Left renal pelvis (tissue), 4 donors: Measurements from ENCODE around the gene CES4A. TPM values are rescaled to one million over a fixed set of nuclear protein-coding genes. Genes with fewer than 3 reads are reported as not detected.
"Not testable (repeated sequence)": the region's sequence is repeated elsewhere in the genome, so short reads cannot be mapped to it uniquely, and the experiment has no call there.

Experiments used
- DNase-seq, 4 donors: peaks; one replicate each; pipeline ENCODE4 v3.0.0-alpha.2; 2013; ENCODE audit warnings: low read depth in 4 of 4, low spot score in 3 of 4
- polyA plus RNA-seq, 4 donors: library from polyadenylated mRNA; unstranded; fragments of 120-200 nt; gene quantifications; one replicate each; pipeline ENCODE4 v1.2.1, GENCODE V29; 2013; ENCODE audit not compliant: insufficient read length in 4 of 4

The CES4A gene
- polyA plus RNA-seq, 4 donors = 6.3 to 13.2 (median 10.3) TPM

GRCh38 chr16:67041520-67041919 is 53.1 kb downstream of the CES4A start:
- DNase-seq = not testable (repeated sequence)

- DNase-seq = no peak
These were observed 55.0 kb downstream of the CES4A start for GRCh38 chr16:67043420-67043819.

DNA sequence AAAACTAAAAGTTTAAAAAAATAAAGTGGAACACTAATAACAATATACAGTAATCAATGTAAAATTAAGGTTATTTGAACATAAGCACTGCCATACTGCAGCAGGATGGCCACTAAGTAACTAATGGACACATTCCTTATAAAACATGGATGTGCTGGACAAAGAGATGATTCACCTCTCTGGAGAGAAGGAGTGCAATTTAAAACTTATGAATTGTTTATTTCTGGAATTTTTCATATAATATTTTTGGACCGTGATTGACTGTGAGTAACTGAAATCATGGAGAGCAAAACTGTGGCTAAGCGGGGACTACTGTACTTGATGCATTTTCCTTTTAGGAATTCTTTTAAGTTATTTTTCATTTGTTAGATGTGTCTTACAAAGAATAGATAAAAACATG is 62.4 kb downstream of the CES4A start:
- DNase-seq = no peak

- no peak for DNase-seq
These were observed 64.0 kb downstream of the CES4A start for GRCh38 chr16:67052399-67052798.

DNA sequence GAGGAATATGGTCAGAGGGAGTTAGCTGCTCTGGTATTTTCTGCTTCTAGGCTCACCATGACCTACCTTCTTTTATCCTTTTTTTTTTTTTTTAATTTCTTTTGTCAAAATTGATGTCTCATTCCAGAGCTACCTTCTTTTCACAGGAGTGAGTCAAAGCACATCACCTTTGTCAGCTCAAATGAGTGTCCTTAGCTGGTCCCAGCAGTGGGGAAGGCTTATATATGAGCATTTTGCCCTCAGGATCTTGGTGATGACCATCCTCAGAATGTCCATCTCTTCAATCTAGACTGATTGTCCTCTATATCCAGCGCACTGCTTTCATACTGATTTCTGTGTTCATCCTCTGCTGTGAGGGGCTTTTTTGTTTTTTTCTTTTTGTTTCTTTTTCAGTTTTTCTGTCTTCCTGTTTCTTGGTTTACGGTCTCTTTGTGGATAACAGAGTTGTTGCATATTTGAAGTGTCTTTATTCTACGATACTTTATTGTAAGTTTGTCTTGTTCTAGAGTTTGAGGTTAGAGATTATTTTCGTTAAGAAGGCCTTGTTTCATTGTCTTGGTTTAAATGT is 65.5 kb downstream of the CES4A start:
- DNase-seq = no peak

GRCh38 chr16:67054901-67055300 is 66.5 kb downstream of the CES4A start:
- DNase-seq = no peak

DNA sequence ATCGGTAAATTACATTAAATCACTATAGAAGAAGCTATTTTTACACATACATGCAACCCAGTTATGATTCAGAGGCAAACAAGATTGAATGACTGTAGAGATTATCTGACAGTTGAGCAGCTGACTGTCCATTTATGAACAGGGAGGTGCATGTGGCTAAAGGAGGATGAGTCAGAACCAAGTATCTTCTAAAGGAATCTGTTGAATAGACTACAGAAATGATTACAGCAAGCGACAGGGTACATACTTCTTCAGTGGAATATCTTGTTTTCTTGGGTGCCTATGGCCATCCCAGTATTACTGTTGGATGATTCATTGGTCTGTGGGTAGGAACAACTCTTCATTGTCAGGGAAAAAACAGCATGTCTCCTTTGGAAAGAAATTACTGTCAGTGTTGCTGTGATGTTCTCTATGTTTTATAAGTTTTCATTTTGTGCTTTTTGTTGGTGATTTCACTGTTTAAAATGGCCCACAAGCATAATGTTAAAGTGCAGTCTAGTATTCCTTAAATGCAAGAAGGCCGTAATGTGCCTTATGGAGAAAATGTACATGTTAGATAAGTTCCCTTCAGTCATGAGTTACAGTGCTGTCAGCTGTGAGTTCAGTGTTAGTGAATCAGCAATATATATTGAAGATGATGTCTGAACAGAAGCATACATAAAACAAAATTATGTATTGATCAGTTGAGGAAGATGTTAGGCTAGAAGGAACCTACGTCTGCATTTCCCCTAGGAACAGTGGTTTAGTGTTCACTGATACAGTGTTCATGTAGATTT is 67.5 kb downstream of the CES4A start:
- DNase-seq = no peak

Other genes with a start within 250 kb of the CES4A start
- 100 to 1,000 TPM; 109 to 161 (median 128) TPM for gene DYNC1LI2, start 237.0 kb upstream of the CES4A start, polyA plus RNA-seq
- not detected for gene TERB1, start 187.0 kb upstream of the CES4A start, polyA plus RNA-seq
- 100 to 1,000 TPM in 1 of 4 donors, 10 to 100 TPM in 3; 62.4 to 102 (median 86.8) TPM for gene NAE1, start 157.6 kb upstream of the CES4A start, polyA plus RNA-seq
- under 1 TPM in 2 of 4 donors, not detected in 2; 0.29 to 0.53 TPM for gene CA7, start 144.2 kb upstream of the CES4A start, polyA plus RNA-seq
- gene PDP2, start 108.1 kb upstream of the CES4A start, polyA plus RNA-seq = 10 to 100 TPM in 3 of 4 donors, 1 to 10 TPM in 1; 7.7 to 16.9 (median 14.0) TPM
- gene CDH16, start 69.7 kb upstream of the CES4A start, polyA plus RNA-seq = 100 to 1,000 TPM in 3 of 4 donors, 1 to 10 TPM in 1; 4.1 to 307 (median 238) TPM
- 1 to 10 TPM; 1.2 to 5.4 (median 2.1) TPM for gene RRAD, start 63.1 kb upstream of the CES4A start, polyA plus RNA-seq
- gene CIAO2B, start 54.2 kb upstream of the CES4A start, polyA plus RNA-seq = 100 to 1,000 TPM in 1 of 4 donors, 10 to 100 TPM in 3; 62.2 to 102 (median 84.8) TPM
- 10 to 100 TPM; 28.7 to 48.5 (median 36.1) TPM for gene CES2, start 53.1 kb upstream of the CES4A start, polyA plus RNA-seq
- gene CES3, start 27.3 kb upstream of the CES4A start, polyA plus RNA-seq = 1 to 10 TPM in 3 of 4 donors, under 1 TPM in 1; 0.74 to 3.5 (median 2.0) TPM
- gene CBFB, start 40.6 kb downstream of the CES4A start, polyA plus RNA-seq = 10 to 100 TPM; 69.3 to 78.9 (median 76.2) TPM
- 10 to 100 TPM; 21.4 to 28.3 (median 24.6) TPM for gene PHAF1, start 121.4 kb downstream of the CES4A start, polyA plus RNA-seq
- gene B3GNT9, start 162.4 kb downstream of the CES4A start, polyA plus RNA-seq = 10 to 100 TPM in 3 of 4 donors, 1 to 10 TPM in 1; 8.5 to 40.1 (median 11.6) TPM
- 1 to 10 TPM; 2.9 to 7.5 (median 3.8) TPM for gene TRADD, start 171.3 kb downstream of the CES4A start, polyA plus RNA-seq
- gene FBXL8, start 171.4 kb downstream of the CES4A start, polyA plus RNA-seq = 1 to 10 TPM; 1.2 to 2.5 (median 1.6) TPM
- gene HSF4, start 176.2 kb downstream of the CES4A start, polyA plus RNA-seq = 1 to 10 TPM; 1.4 to 5.7 (median 2.3) TPM
- 1 to 10 TPM; 2.4 to 7.6 (median 4.9) TPM for gene NOL3, start 181.9 kb downstream of the CES4A start, polyA plus RNA-seq
- gene MATCAP1, start 195.4 kb downstream of the CES4A start, polyA plus RNA-seq = 10 to 100 TPM; 29.3 to 61.4 (median 42.3) TPM
- gene EXOC3L1, start 201.5 kb downstream of the CES4A start, polyA plus RNA-seq = 1 to 10 TPM; 2.3 to 7.7 (median 4.3) TPM
- gene E2F4, start 203.6 kb downstream of the CES4A start, polyA plus RNA-seq = 10 to 100 TPM; 50.0 to 71.4 (median 50.9) TPM
- gene ELMO3, start 210.5 kb downstream of the CES4A start, polyA plus RNA-seq = 1 to 10 TPM in 3 of 4 donors, under 1 TPM in 1; 0.86 to 8.5 (median 5.5) TPM
- gene TMEM208, start 238.5 kb downstream of the CES4A start, polyA plus RNA-seq = 10 to 100 TPM; 30.6 to 46.4 (median 37.3) TPM